GM13977 (cell line): ENCODE data around the gene APPL2.

Experiments used
- DNase-seq: peaks from one replicate; pipeline ENCODE4 v3.0.0; 2012; ENCODE audit warnings: low spot score
- CTCF ChIP-seq: IDR thresholded peaks from 2 replicates; pipeline ENCODE4 v1.5.1; 2012; ENCODE audit warnings: mild to moderate bottlenecking, control low read depth; ENCODE audit not compliant: insufficient read depth; ENCODE audit errors: extremely low read depth, missing control alignments
- in situ Hi-C: fragments of 300-500 bp; cut with MboI; formaldehyde crosslinking; loops from one replicate; pipeline ENCODE4 v1.12.0; 2022; ENCODE audit warnings: low sequenced_read_pairs, low pct_unique_long_range_greater_than_20kb, mixed read lengths, inconsistent platforms; ENCODE audit not compliant: unreplicated experiment

The APPL2 gene

GRCh38 chr12:105204916-105205315 is 31.1 kb downstream of the APPL2 start:
- no peak for DNase-seq
- no peak for TF ChIP-seq CTCF
- in situ Hi-C loops, result no loop called here

- in situ Hi-C loops, result no loop called here
- TF ChIP-seq CTCF, result no peak
- no peak for DNase-seq
Measured at GRCh38 chr12:105204127-105204526, 31.8 kb downstream of the APPL2 start.

- in situ Hi-C loops, result no loop called here
- no peak for DNase-seq
- no peak for TF ChIP-seq CTCF
Measured at GRCh38 chr12:105202202-105202601, 33.8 kb downstream of the APPL2 start.

GRCh38 chr12:105201299-105201698 is 34.7 kb downstream of the APPL2 start:
- no peak for TF ChIP-seq CTCF
- no peak for DNase-seq
- in situ Hi-C loops, result no loop called here

- in situ Hi-C loops, result no loop called here
- DNase-seq, result no peak
- TF ChIP-seq CTCF, result no peak
Measured at GRCh38 chr12:105200385-105200784, 35.6 kb downstream of the APPL2 start.

GRCh38 chr12:105198961-105199360 is 37.0 kb downstream of the APPL2 start:
- in situ Hi-C loops, result no loop called here
- no peak for DNase-seq
- no peak for TF ChIP-seq CTCF

GRCh38 chr12:105196090-105196489 is 39.9 kb downstream of the APPL2 start:
- no peak for TF ChIP-seq CTCF
- no peak for DNase-seq
- in situ Hi-C loops, result no loop called here
